Renal pelvis (tissue), 12 donors: ENCODE results near the gene C3orf20. TPM values are rescaled to one million over a fixed set of nuclear protein-coding genes. Genes with fewer than 3 reads are reported as not detected.

Experiments
- DNase-seq: peaks from one replicate; pipeline ENCODE4 v3.0.0-alpha.2; 2013
- long read RNA-seq, 16 experiments: transcript quantifications; one replicate each; lab custom pipeline, GENCODE V29; 2026
- polyA plus RNA-seq, 3 donors: library from polyadenylated mRNA; unstranded; fragments of 120-200 nt; gene quantifications; one replicate each; pipeline ENCODE4 v1.2.1, GENCODE V29; 2013; ENCODE audit not compliant: insufficient read length in 3 of 3

The C3orf20 gene
- under 1 TPM; 0.19 to 0.77 (median 0.25) TPM for polyA plus RNA-seq
- long read RNA-seq, donor 1: 0 reads
- long read RNA-seq, donor 2: 0 reads
- long read RNA-seq, donor 3: 0 reads
- long read RNA-seq, donor 4: 0 reads
- long read RNA-seq, donor 5: 0 reads
- long read RNA-seq, donor 6: 0 reads
- long read RNA-seq, donor 7: 0 reads
- long read RNA-seq, donor 8: 0 reads
- long read RNA-seq, donor 9: 0 reads
- long read RNA-seq, donor 10: 0 reads
- long read RNA-seq, donor 11: 0 reads
- long read RNA-seq, donor 12: 0 reads
- long read RNA-seq, donor 13: 0 reads
- long read RNA-seq, donor 14: 0 reads
- long read RNA-seq, donor 15: 0 reads
- long read RNA-seq, donor 16: 0 reads

- DNase-seq: no peak
These were observed at the start of gene C3orf20 for GRCh38 chr3:14674841-14675240. Gene C3orf20 (plus strand): TSS chr3:14675141. CDS start chr3:14682714, 7,573 bp downstream.

GRCh38 chr3:14625443-14625842, 49.5 kb upstream of the C3orf20 start:
- no peak for DNase-seq

DNA sequence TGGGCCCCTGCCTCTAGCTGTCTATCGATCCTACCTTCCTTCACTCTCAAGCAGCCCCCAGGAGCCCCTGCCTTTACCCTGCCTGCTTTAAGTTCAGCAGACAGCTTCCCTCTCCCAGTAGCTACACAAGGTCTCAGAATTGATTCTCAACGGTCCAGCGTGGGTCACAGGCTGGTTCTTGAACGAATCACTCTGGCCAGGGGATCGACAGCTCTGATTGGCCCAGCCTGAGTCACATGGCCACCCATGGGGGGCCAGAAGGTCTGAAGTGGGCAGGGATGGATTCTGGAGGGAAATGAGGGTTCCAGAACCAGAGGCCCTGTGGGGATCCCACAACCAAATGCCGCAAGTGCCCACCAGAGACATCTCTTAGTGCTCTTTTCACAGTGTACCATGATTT, 47.1 kb upstream of the C3orf20 start:
- no peak for DNase-seq

GRCh38 chr3:14628406-14628805, 46.5 kb upstream of the C3orf20 start:
- no peak for DNase-seq

DNA sequence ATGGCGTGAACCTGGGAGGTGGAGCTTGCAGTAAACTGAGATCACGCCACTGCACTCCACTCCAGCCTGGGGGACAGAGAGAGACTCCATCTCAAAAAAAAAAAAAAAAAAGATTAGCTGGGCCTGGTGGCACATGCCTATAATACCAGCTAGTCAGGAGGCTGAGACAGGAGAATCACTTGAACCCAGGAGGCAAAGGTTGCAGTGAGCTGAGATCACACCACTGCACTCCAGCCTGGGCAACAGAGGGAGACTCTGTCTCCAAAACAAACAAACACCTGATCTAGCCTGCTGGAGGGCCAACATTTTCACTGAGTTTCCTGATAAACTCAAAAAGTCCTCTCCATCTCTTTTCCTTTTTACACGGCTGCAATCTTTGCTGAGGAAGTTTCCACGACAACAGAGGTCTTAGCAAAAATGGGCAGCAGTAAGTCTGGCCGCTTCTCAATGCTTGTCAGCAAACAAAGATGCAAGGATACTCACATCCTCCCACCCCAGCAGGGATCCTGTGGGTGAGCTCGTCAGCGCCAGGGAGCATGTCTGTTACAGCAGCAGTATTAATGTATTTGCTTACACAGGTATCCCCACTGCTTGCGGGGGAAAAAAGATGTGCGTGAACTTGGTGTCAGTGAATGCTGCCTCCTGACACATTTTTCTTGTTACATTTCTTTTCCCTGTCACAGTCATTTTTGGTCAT, 44.4 kb upstream of the C3orf20 start:
- DNase-seq: no peak

DNA sequence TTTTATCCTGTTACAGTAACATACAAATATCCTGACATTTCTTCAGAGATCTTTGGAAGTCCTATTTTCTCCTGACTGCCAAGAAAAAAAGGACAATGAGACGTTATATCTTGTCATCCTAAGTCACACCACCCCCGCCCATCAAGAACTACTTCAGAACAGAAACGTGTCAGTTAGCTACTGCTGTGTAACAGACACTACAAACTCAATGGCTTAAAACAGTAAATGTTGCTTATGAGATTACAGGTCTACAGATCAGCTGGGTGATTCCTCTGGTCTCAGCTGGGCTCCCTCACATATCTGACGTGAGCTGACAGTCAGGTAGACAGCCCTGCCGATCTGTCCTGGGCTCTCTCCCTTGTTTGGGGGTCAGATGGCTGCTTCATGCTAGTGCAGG, 43.8 kb upstream of the C3orf20 start:
- DNase-seq: no peak

GRCh38 chr3:14631687-14632441, 43.1 kb upstream of the C3orf20 start:
- no peak for DNase-seq

- no peak for DNase-seq
These were observed 42.5 kb upstream of the C3orf20 start for GRCh38 chr3:14632442-14632930.

- no peak for DNase-seq
These were observed 41.5 kb upstream of the C3orf20 start for GRCh38 chr3:14633417-14633816.

DNA sequence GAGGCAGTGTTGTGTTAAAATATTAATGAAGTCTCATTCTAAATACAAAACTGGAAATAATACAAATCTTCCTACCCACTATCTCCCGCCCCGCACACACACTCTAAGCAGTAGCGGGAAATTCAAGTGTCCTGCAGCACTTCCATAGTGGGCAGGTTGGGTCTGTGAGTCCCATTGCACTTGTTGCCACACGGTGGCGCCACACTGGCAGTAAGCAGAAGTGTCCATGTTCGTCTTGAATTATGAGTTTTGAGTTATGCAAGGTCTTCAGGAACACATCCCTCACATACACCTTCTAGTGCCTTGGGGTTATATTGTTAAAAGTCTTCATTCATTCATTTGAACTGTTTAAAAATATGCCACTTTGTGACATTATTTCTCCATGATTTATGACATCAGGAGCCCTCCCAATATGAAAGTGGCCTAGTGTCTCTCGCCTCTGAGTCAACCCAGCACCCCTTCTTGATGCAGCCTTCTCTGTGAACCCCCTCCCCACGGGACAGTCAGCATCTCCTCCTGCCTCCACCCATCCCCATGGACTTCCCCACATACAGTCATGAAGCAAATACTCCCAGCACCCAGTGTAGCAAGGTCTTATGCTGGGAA, 41.0 kb upstream of the C3orf20 start:
- no peak for DNase-seq

DNA sequence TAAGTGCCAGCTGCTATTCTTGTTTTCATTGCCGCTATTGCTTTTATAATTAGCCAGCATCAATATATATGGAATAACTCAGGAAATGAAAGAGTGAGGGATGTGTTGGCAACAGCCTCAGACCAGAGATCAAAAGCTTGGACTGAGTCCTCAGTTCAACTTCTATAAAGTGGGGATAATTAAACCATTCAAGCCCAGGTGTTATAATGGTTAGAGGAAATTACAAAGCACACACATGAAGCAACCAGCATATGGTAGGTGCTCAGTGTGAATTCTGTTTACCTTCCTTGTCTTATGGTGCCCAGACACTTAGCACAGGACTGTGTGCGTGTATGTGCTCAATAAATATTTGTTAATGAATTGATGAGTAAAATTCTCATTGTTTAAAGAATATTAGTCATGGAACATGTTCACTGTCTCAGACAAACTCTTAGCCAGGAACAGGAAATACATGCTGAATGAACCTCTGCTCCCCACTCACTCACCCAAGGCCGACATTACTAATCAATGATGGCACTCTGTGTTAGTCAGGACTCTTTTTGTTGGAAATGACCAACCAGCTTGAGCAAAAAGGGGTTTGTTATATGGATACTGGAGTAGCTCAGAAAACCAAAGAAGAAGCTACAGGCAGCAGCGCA, 40.1 kb upstream of the C3orf20 start:
- no peak for DNase-seq

DNA sequence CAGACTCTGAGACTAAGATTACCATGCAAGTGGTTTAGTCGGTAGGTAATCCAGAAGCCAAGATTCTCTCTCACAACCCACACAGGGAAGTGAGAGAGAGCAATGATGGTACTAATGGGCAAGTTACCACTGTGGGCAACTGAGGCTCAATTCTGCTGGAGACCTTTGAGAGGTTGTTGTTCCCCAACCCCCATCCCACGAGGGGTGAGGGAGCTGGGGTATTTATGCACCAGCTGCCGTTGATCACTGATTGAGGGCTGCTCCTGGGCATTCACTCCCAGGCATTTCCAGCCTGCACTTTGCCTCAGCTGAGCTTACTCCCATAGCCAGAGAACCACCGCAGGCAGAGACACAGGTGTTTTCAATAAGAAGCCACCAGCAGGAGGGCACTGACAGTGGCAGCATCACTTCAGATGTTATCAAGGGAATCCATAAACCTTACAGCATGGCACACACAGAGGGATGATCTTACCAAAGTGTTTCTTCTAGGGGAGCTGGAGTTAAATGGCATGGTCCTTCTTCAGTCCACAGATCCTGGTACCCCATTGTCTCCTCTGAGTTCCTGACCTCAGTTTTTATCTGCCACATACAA, 38.3 kb upstream of the C3orf20 start:
- no peak for DNase-seq

DNA sequence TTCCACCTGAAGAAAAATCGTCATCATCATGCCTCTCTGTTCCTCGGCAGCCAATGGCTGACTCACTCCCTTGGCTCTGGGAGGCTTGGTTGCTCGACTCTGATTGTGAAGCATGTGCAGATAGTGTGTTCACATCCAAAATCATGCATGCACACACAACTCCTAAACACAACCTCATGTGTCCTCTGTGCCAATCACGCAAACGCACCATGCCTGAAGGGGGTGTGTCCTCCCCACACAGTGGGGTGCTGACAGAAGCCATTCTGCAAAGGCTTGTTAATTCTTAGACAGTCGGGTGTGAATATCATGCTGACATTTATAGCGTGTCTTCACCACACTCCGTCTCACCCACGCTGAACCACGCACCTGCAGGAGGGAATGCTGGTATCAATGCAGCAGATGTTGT, 34.8 kb upstream of the C3orf20 start:
- DNase-seq: no peak

- no peak for DNase-seq
These were observed 34.2 kb upstream of the C3orf20 start for GRCh38 chr3:14640734-14641133.

DNA sequence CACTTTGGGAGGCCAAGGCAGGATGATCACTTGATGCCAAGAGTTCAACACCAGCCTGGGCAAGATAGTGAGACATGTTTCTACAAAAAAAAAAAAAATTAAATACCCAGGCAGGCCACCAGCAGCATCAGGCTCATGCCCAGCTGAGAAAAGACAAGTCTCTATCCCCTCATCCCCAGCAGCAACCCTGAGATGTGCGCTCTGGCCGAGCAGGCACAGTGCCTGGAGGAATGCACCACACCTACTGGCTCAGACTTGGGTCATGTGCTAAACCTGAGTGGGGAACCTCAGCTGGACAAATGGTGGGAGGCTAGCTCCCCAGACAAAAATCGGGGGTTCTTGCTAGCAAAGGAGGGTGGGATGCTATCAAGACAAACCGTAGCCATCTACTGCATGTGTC, 33.6 kb upstream of the C3orf20 start:
- no peak for DNase-seq

DNA sequence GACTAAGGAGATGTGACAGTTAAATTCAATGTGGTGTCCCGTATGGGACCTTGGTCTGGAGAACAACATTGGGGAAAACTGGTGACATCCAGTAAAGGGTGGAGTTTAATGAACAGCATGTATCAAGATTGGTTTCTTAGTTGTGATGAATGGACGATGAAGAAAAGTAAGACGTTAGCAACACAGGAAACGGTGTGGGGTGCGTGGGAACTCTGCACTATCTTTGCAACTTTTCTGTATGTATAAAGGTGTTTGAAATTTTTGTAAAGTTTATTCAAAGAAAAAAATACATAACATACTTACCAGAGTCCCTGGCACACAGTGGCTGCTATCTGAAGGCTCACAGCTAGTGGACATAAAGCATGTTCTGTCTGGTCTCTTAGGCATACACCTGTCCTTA, 29.5 kb upstream of the C3orf20 start:
- no peak for DNase-seq

DNA sequence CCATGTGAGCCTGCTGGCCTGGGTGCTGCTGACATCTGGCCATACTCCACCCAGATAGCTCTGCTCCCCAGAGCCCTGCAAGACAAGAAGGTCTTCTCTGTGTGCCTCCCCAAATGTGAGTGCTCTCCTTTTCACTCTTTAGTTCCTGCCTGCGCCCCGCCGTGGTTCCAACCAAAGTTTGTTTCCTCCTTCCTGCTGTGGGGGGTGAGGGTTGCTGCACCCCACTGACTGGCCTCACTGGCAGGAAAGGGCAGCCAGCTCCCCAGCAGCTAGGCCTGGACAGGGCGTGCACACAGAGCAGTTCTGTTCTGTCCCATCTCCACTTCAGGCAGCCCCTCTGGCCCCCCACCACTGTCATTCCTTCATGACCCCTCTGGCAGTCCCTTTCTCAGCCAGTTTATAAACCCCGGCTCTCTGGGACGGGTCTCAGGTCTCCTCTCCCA, 28.8 kb upstream of the C3orf20 start:
- no peak for DNase-seq

DNA sequence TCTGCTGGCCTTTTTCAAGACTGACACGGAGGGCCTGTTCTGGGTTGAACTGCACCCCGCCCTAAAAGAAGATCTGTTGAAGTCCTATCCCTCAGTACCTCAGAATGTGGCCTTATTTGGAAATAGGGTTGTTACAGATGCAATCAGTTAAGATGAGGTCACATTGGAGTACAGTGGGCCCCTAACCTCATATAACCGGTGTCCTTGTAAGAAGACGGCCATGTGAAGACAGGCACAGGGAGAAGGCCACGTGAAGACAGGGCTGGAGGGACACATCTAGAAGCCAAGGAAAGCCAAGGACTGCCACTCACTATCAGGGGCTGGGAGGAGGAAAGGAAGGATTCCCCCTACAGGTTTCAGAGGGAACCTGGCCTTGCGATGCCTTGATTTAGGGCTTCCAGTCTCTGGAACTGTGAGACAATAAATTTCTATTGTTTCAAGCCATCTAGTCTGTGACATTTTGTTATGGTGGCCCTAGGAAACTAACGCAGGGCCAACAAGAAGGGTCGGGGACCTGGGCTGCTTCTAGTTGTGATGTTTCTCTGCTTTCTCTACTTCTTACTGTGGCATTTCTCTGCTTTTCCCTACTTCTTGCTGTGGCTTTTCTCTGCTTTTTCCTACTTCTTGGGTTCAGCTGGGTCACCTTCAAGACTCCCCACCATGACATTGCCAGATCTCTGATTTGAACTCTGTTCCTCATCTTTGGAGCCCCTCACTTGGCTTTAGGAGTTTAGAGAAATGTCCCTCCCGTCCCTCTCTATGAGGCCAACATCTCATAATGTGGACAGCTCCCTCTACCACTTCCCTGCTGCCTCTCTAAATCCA, 28.1 kb upstream of the C3orf20 start:
- no peak for DNase-seq

- DNase-seq: no peak
These were observed 26.7 kb upstream of the C3orf20 start for GRCh38 chr3:14647976-14648955.
